CD14-positive monocyte (primary cell): Measurements from ENCODE around the gene TAS2R30. TPM values are rescaled to one million over a fixed set of nuclear protein-coding genes. Genes with fewer than 3 reads are reported as not detected.
A peak's percentile ranks its signal among the peaks of the same experiment; 100 is the strongest.

ENCODE experiments used
- DNase-seq, 3 donors: peaks; one replicate each; pipeline ENCODE4 v3.0.0-alpha.2; 2011 to 2022
- H2AFZ ChIP-seq: 2 replicates; pipeline ENCODE4 v1.6.0; 2012; ENCODE audit warnings: mild to moderate bottlenecking, low read depth, low read length, inconsistent platforms; ENCODE audit not compliant: insufficient read depth, poor library complexity, severe bottlenecking
- H3K27ac ChIP-seq, 2 donors: 1 replicate in 1 of 2; 2 replicates in 1 of 2; pipeline ENCODE4 v1.5.1; 2012 to 2013; ENCODE audit warnings: low read length in 2 of 2, control low read depth in 1 of 2, inconsistent platforms in 1 of 2, low read depth in 1 of 2, mild to moderate bottlenecking in 1 of 2
- H3K27me3 ChIP-seq, 2 donors: one replicate each; pipeline versions ENCODE4 v1.6.0 to v1.6.1; 2011 to 2013; ENCODE audit warnings: low read length in 2 of 2; ENCODE audit not compliant: control insufficient read depth in 2 of 2, insufficient read depth in 2 of 2
- H3K36me3 ChIP-seq, 2 donors: replicated peaks in 1 of 2; 1 replicate in 1 of 2; 2 replicates in 1 of 2; pipeline versions ENCODE4 v1.5.1 to v1.6.1; 2012 to 2013; ENCODE audit warnings: low read length in 2 of 2, control low read depth in 1 of 2, inconsistent platforms in 1 of 2, mild to moderate bottlenecking in 1 of 2; ENCODE audit not compliant: insufficient read depth in 2 of 2, control insufficient read depth in 1 of 2
- H3K4me1 ChIP-seq, 2 donors: 1 replicate in 1 of 2; 2 replicates in 1 of 2; pipeline versions ENCODE4 v1.5.1 to v1.6.1; 2012 to 2013; ENCODE audit warnings: low read length in 2 of 2, control low read depth in 1 of 2, inconsistent platforms in 1 of 2, mild to moderate bottlenecking in 1 of 2, moderate library complexity in 1 of 2; ENCODE audit not compliant: insufficient read depth in 2 of 2, control insufficient read depth in 1 of 2
- H3K4me2 ChIP-seq: replicated peaks from 2 replicates; pipeline ENCODE3; 2012; ENCODE audit warnings: low read length, moderate library complexity, mild to moderate bottlenecking; ENCODE audit not compliant: poor library complexity, severe bottlenecking; ENCODE audit errors: extremely low read depth
- H3K4me3 ChIP-seq, 3 experiments: fragments of 200-600 bp in 1 of 3; sonication (generic) in 1 of 3; replicated peaks in 1 of 3; 1 replicate in 2 of 3; 2 replicates in 1 of 3; pipeline ENCODE4 v1.5.1; 2011 to 2013; ENCODE audit warnings: low read length in 3 of 3, mild to moderate bottlenecking in 3 of 3, control low read depth in 2 of 3, low read depth in 2 of 3, inconsistent platforms in 1 of 3, moderate library complexity in 1 of 3
- H3K79me2 ChIP-seq: 2 replicates; pipeline ENCODE4 v1.6.0; 2012; ENCODE audit warnings: mild to moderate bottlenecking, control low read depth, inconsistent platforms, low read length, moderate library complexity; ENCODE audit not compliant: insufficient read depth
- H3K9ac ChIP-seq: 2 replicates; pipeline ENCODE4 v1.6.0; 2017; ENCODE audit warnings: low read length, mild to moderate bottlenecking; ENCODE audit not compliant: insufficient read depth, poor library complexity, severe bottlenecking
- H3K9me3 ChIP-seq, 2 donors: replicated peaks in 1 of 2; 1 replicate in 1 of 2; 2 replicates in 1 of 2; pipeline versions ENCODE4 v1.5.1 to v1.6.1; 2012 to 2013; ENCODE audit warnings: low read length in 2 of 2, control low read depth in 1 of 2; ENCODE audit not compliant: control insufficient read depth in 1 of 2, insufficient read depth in 1 of 2
- H4K20me1 ChIP-seq: 2 replicates; pipeline ENCODE4 v1.6.0; 2012; ENCODE audit warnings: mild to moderate bottlenecking, low read length, control low read depth, moderate library complexity; ENCODE audit not compliant: insufficient read depth
- H3K27ac Mint-ChIP-seq, 7 donors: one replicate each; pipeline ENCODE4 v1.8.0; 2020; ENCODE audit warnings: mild to moderate bottlenecking in 7 of 7, mixed read lengths in 7 of 7, moderate library complexity in 6 of 7, inconsistent platforms in 2 of 7
- H3K27me3 Mint-ChIP-seq, 3 donors: one replicate each; pipeline ENCODE4 v1.8.0; 2021 to 2022; ENCODE audit warnings: low read depth in 3 of 3, mild to moderate bottlenecking in 3 of 3, mixed read lengths in 3 of 3, moderate library complexity in 3 of 3, inconsistent platforms in 1 of 3
- H3K36me3 Mint-ChIP-seq, 2 donors: one replicate each; pipeline ENCODE4 v1.8.0; 2020; ENCODE audit warnings: mixed read lengths in 2 of 2, inconsistent platforms in 1 of 2, mild to moderate bottlenecking in 1 of 2
- H3K4me1 Mint-ChIP-seq: one replicate; pipeline ENCODE4 v1.8.0; 2020; ENCODE audit warnings: mild to moderate bottlenecking, mixed read lengths
- H3K4me3 Mint-ChIP-seq, 2 donors: one replicate each; pipeline ENCODE4 v1.8.0; 2020; ENCODE audit warnings: mild to moderate bottlenecking in 2 of 2, mixed read lengths in 2 of 2, moderate library complexity in 1 of 2
- H3K9me3 Mint-ChIP-seq, 7 donors: one replicate each; pipeline ENCODE4 v1.8.0; 2020 to 2022; ENCODE audit warnings: mixed read lengths in 7 of 7, mild to moderate bottlenecking in 6 of 7, moderate library complexity in 6 of 7, inconsistent platforms in 2 of 7
- CTCF ChIP-seq: fragments of 200-600 bp; IDR thresholded peaks from one replicate; pipeline ENCODE4 v1.8.0; 2022; ENCODE audit warnings: antibody characterized with exemption, mild to moderate bottlenecking
- WGBS: methylation state at CpG from one replicate; pipeline ENCODE4 v1.1.5; 2013; ENCODE audit warnings: missing lambda C conversion rate; ENCODE audit not compliant: insufficient coverage; 5-methylcytosine and 5-hydroxymethylcytosine counted together
- intact Hi-C, 2 donors: fragments of 100-400 bp; cut with micrococcal nuclease; formaldehyde crosslinking; loops; one replicate each; pipeline versions ENCODE4 v1.15.0 to v1.15.1; 2023
- polyA plus RNA-seq, 3 donors: library from polyadenylated mRNA; depleted of rRNA in 1 of 3; unstranded in 2 of 3; stranded (reverse) in 1 of 3; fragments of 300-500 nt in 2 of 3; fragments of >200 nt in 1 of 3; fragmentation: Illumina TruSeq in 2 of 3; gene quantifications; 1 replicate in 2 of 3; 2 replicates in 1 of 3; pipeline ENCODE4 v1.2.3, GENCODE V29; 2012 to 2021

The TAS2R30 gene
- polyA plus RNA-seq, 3 donors: 0.05 TPM; not detected in 2

GRCh38 chr12:11174022-11174421 is 39.6 kb upstream of the TAS2R30 start:
- peaks cover 0 to 2% (median 0%) of the 10 kb centered on the region in 7 donors for H3K9me3 Mint-ChIP-seq
- no peak for TF ChIP-seq CTCF
- peaks cover 25% of the 10 kb centered on the region for H3K4me1 Mint-ChIP-seq
- H3K36me3 ChIP-seq: peaks cover 0 to 2% of the 10 kb centered on the region in 2 donors
- no peaks in the 10 kb centered on the region for H3K27me3 Mint-ChIP-seq
- peaks cover 4% of the 10 kb centered on the region for H4K20me1 ChIP-seq
- H3K36me3 Mint-ChIP-seq: peaks cover 4 to 7% of the 10 kb centered on the region in 2 donors
- peaks cover 13 to 21% of the 10 kb centered on the region in 2 donors for H3K4me1 ChIP-seq
- H3K4me2 ChIP-seq: no peak overlapping the region
- no peaks in the 10 kb centered on the region for H3K27me3 ChIP-seq
- no peaks in the 10 kb centered on the region for H3K9me3 ChIP-seq
- 100% methylated on average over 1 of the region's 2 CpGs for whole genome bisulfite sequencing
- H3K4me3 Mint-ChIP-seq: no peak overlapping the region
- intact Hi-C loops: no loop called here
- DNase-seq: no peak
- peaks cover 51% of the 10 kb centered on the region for H3K79me2 ChIP-seq
- H2AFZ ChIP-seq: no peak overlapping the region
- H3K9ac ChIP-seq: no peak overlapping the region
- H3K27ac ChIP-seq: no peak overlapping the region
- H3K27ac Mint-ChIP-seq: no peak overlapping the region
- no peak overlapping the region for H3K4me3 ChIP-seq

GRCh38 chr12:11171969-11172675 is 37.7 kb upstream of the TAS2R30 start:
- Mint-ChIP-seq H3K36me3 (peaks cover 7 to 11% of the 10 kb centered on the region in 2 donors), H3K27me3 (no peaks in the 10 kb centered on the region), H3K27ac (peak overlapping the region in 6 of 7 donors; percentile 95 to 99 (median 97)), H3K4me1 (peaks cover 27% of the 10 kb centered on the region), H3K9me3 (peaks cover 0 to 2% (median 0%) of the 10 kb centered on the region in 7 donors), H3K4me3 (peak overlapping the region; percentile 96 to 97)
- Histone ChIP-seq H3K4me2 (peak overlapping the region; percentile 90), H3K27ac (peak overlapping the region in 1 of 2 donors; percentile 80), H3K4me1 (peaks cover 13 to 21% of the 10 kb centered on the region in 2 donors), H2AFZ (peak overlapping the region; percentile 91), H3K36me3 (peaks cover 0 to 2% of the 10 kb centered on the region in 2 donors), H3K9me3 (no peaks in the 10 kb centered on the region), H4K20me1 (peaks cover 4% of the 10 kb centered on the region), H3K27me3 (no peaks in the 10 kb centered on the region), H3K9ac (peak overlapping the region; percentile 85), H3K79me2 (peaks cover 68% of the 10 kb centered on the region), H3K4me3 (peak overlapping the region; percentile 56 to 88 (median 70))
- TF ChIP-seq CTCF: no peak
- DNase-seq: no peak
- 13% methylated on average over 3 of the region's 10 CpGs for WGBS
- intact Hi-C loops: no loop called here
